ENCODE results near the gene CCHCR1. TPM values are rescaled to one million over a fixed set of nuclear protein-coding genes. Genes with fewer than 3 reads are reported as not detected.

The CCHCR1 gene
- total RNA-seq, 4 donors from 2014 or later, result 11.9 to 21.1 (median 16.2) TPM

- TF ChIP-seq CTCF (IDR thresholded peaks at IDR 0.05) (no peak), POLR2A (IDR thresholded peaks at IDR 0.05) (no peak)
- peak overlapping the region in 1 of 4 donors; percentile 34 for H3K4me3 ChIP-seq
These were observed 22.3 kb upstream of the CCHCR1 start for GRCh38 chr6:31179896-31180295.

GRCh38 chr6:31179042-31179386 lies 21.4 kb upstream of the CCHCR1 start:
- DNase-seq, result no peak
- no peak overlapping the region for H3K27ac ChIP-seq
- H3K9me3 ChIP-seq, result no peaks in the 10 kb centered on the region
- intact Hi-C loops (cut with DNase I), result no loop called here
- TF ChIP-seq POLR2A (IDR thresholded peaks at IDR 0.05), result no peak
- TF ChIP-seq CTCF (IDR thresholded peaks at IDR 0.05), result no peak
- no peaks in the 10 kb centered on the region for H3K27me3 ChIP-seq
- 43 to 45% methylated on average over 4 of the region's 4 CpGs for WGBS, 2 donors
- H3K36me3 ChIP-seq, result peaks cover 0 to 14% (median 0%) of the 10 kb centered on the region in 3 donors
- H3K4me3 ChIP-seq, result no peak overlapping the region
- H3K4me1 ChIP-seq, result peaks cover 0 to 30% (median 0%) of the 10 kb centered on the region in 3 donors

More at GRCh38 chr6:31179896-31180295, 22.3 kb upstream of the CCHCR1 start:
- Histone ChIP-seq H3K27me3 (no peaks in the 10 kb centered on the region), H3K36me3 (peaks cover 0 to 11% (median 0%) of the 10 kb centered on the region in 3 donors), H3K27ac (no peak overlapping the region), H3K4me1 (peaks cover 0 to 39% (median 0%) of the 10 kb centered on the region in 3 donors), H3K9me3 (no peaks in the 10 kb centered on the region)
- no peak for DNase-seq
- 92 to 97% methylated on average over 6 to 7 of the region's 8 CpGs for WGBS, 2 donors
- intact Hi-C loops (cut with DNase I), result no loop called here

DNA sequence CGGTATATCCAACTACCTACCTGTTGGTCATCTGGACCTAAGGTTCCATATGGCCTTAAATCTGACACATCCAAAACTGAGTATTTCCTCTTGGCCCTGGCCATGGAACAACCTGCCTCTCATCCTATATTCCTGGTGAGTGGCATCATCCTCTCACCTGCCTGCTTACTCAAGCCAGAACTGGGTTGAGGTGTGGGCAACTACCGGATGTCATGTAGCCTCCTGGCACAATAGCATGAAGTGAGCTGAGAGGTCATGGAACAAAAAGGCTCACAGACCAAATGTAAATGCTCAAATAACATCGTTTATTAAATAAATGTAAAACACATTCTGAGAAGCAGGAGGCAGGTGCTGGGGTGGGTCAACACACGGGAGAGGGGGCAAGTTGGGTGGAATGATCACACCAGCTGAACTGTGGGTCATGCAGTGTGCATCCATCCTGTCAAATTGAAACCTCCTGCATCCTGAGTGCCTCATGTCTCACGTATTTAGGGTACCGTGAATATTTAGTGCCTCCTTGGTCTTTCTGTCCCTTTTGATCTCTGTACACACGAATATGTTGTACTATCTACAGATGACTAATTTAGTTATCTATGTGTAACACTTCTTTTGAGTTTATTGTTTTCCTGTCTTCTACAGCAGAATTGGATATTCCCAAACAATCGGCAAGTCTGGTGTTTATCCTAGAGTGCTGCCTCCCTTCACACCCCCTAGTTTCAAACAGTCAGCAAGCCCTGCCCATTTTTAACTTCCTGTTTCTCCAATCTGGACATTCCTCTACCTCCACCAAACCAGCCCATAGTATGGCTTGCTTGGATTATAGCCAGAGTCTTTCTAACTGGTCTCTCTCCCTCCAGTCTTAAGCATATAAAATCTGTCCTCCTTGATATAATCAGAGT lies 20.8 kb upstream of the CCHCR1 start:
- intact Hi-C loops (cut with DNase I), result no loop called here
- Histone ChIP-seq H3K27ac (no peak overlapping the region), H3K36me3 (peaks cover 0 to 20% (median 0%) of the 10 kb centered on the region in 3 donors), H3K4me3 (no peak overlapping the region), H3K9me3 (no peaks in the 10 kb centered on the region), H3K27me3 (no peaks in the 10 kb centered on the region), H3K4me1 (peaks cover 0 to 24% (median 0%) of the 10 kb centered on the region in 3 donors)
- 57 to 68% methylated on average over 8 of the region's 8 CpGs for WGBS, 2 donors
- no peak for DNase-seq
- no peak for TF ChIP-seq POLR2A (IDR thresholded peaks at IDR 0.05)
- no peak for TF ChIP-seq CTCF (IDR thresholded peaks at IDR 0.05)

DNA sequence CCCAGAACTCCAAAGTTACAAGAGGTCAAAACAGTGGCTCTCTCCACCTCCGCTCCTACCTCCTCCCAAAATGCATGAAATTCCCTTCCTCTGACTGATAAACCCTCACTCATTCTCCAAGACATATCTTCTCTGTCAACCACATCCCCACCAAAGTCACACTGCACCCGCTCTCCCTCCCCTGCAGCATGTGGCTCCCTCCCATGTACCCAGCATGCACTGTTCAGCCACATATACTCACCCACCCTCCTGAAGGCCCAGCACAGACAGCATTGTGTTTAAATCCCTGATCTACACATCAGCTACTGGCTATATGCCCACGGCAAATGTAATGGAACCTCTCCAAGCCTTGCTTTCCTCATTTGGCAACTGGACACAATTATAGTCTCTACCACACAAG lies 18.4 kb upstream of the CCHCR1 start:
- Histone ChIP-seq H3K9me3 (no peaks in the 10 kb centered on the region), H3K27ac (no peak overlapping the region), H3K4me3 (no peak overlapping the region), H3K27me3 (no peaks in the 10 kb centered on the region), H3K36me3 (peaks cover 0 to 21% (median 0%) of the 10 kb centered on the region in 3 donors), H3K4me1 (peaks cover 0 to 19% (median 0%) of the 10 kb centered on the region in 3 donors)
- 53 to 58% methylated on average over 3 of the region's 3 CpGs for WGBS, 2 donors
- no peak for TF ChIP-seq CTCF (IDR thresholded peaks at IDR 0.05)
- TF ChIP-seq POLR2A (IDR thresholded peaks at IDR 0.05), result no peak
- intact Hi-C loops (cut with DNase I), result no loop called here
- DNase-seq, result no peak

DNA sequence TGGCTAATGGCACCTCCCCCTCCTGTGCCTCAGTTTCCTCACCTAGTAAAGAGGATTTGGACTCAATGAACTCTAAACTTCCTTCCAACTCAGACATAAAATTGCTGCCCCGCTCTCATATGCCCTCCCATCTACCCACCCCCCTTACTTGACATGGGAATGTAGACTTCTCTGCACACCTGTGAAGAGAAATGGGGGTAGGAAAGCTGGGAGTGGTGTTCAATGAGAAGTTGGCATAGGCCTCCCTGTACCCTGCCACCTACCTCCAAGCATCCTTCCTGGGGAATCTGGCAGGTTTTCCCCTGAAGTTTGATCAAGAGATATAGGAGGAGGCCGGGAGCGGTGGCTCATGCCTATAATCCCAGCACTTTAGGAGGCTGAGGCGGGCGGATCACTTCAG lies 16.8 kb upstream of the CCHCR1 start:
- no peaks in the 10 kb centered on the region for H3K9me3 ChIP-seq
- no peak for DNase-seq
- H3K4me1 ChIP-seq, result peaks cover 0 to 25% (median 0%) of the 10 kb centered on the region in 3 donors
- H3K27me3 ChIP-seq, result no peaks in the 10 kb centered on the region
- intact Hi-C loops (cut with DNase I), result no loop called here
- TF ChIP-seq CTCF (IDR thresholded peaks at IDR 0.05) (no peak), POLR2A (IDR thresholded peaks at IDR 0.05) (no peak)
- peaks cover 0 to 21% (median 0%) of the 10 kb centered on the region in 3 donors for H3K36me3 ChIP-seq
- WGBS, 2 donors, result 77 to 100% methylated on average over 1 to 5 of the region's 5 CpGs
- H3K27ac ChIP-seq, result no peak overlapping the region
- no peak overlapping the region for H3K4me3 ChIP-seq

All from esophagus squamous epithelium (tissue), 5 donors.